Ovary (tissue), 9 donors: ENCODE data around the gene SELENOM. TPM values are rescaled to one million over a fixed set of nuclear protein-coding genes. Genes with fewer than 3 reads are reported as not detected.

Experiments used
- DNase-seq, 5 donors: peaks; one replicate each; pipeline ENCODE4 v3.0.0-alpha.2; 2019 to 2020
- H3K27ac ChIP-seq, 2 donors: fragments of 200-600 bp; one replicate each; pipeline versions ENCODE4 v1.5.1 to v1.8.0; 2019 to 2022
- H3K27me3 ChIP-seq: fragments of 200-600 bp; one replicate; pipeline ENCODE4 v1.8.0; 2022
- H3K36me3 ChIP-seq: fragments of 200-600 bp; sonication (generic); one replicate; pipeline ENCODE4 v1.5.1; 2019
- H3K4me1 ChIP-seq: one replicate; pipeline ENCODE4 v1.8.1; 2013; ENCODE audit warnings: mild to moderate bottlenecking, moderate library complexity; ENCODE audit not compliant: insufficient read depth
- H3K4me3 ChIP-seq: fragments of 200-600 bp; sonication (generic); one replicate; pipeline ENCODE4 v1.5.1; 2017
- H3K9me3 ChIP-seq, 2 donors: fragments of 200-600 bp in 1 of 2; sonication (generic) in 1 of 2; one replicate each; pipeline versions ENCODE4 v1.5.1 to v1.8.1; 2013 to 2019; ENCODE audit warnings: mild to moderate bottlenecking in 1 of 2, moderate library complexity in 1 of 2
- EP300 ChIP-seq: sonication (generic); formaldehyde crosslinking; IDR thresholded peaks from one replicate; pipeline ENCODE4 v1.6.1; 2017; ENCODE audit warnings: antibody characterized with exemption
- POLR2A ChIP-seq: fragments of 450-650 bp; IDR thresholded peaks from one replicate; pipeline ENCODE4 v1.6.1; 2017; ENCODE audit warnings: antibody characterized with exemption, mild to moderate bottlenecking, moderate library complexity
- whole genome bisulfite sequencing, 3 donors: extraction: QIAGEN DNeasy Blood & Tissue Kit in 1 of 3; methylation state at CpG; one replicate each; pipeline versions ENCODE4 v1.1.5 to v1.1.7; 2013 to 2017; 5-methylcytosine and 5-hydroxymethylcytosine counted together
- intact Hi-C, 4 donors: fragments of 100-400 bp; cut with DNase I; formaldehyde crosslinking; loops; one replicate each; pipeline versions ENCODE4 v1.11.0 to v1.15.1; 2022 to 2023
- polyA plus RNA-seq, 2 donors: library from polyadenylated mRNA; stranded (reverse); fragments of 200-250 nt in 1 of 2; fragments of 350-450 nt in 1 of 2; fragmentation: Illumina TruSeq in 1 of 2; extraction: RNeasy Lipid Tissue Mini Kit (QIAGEN cat#74804) in 1 of 2; gene quantifications; one replicate each; pipeline ENCODE4 v1.2.3, GENCODE V29; 2013 to 2014
- total RNA-seq, 7 donors: library from RNA; depleted of rRNA in 2 of 7; stranded (reverse); fragments of >200 nt in 2 of 7; fragmentation: NEBNext Ultra II Directional in 3 of 7; extraction: Animal tissue kit (Norgen Biotek cat#: 25700) in 3 of 7; gene quantifications; one replicate each; pipeline versions ENCODE4 v1.1.0 to v1.2.4, GENCODE V29; 2016 to 2023
- TF ChIP-seq, protein P1 (sequence below), 3 donors: fragments of 450-650 bp in 2 of 3; fragments of 200-600 bp in 1 of 3; IDR thresholded peaks; one replicate each; pipeline versions ENCODE4 v1.5.1 to v1.8.0; 2016 to 2022; ENCODE audit warnings: antibody characterized with exemption in 3 of 3, mild to moderate bottlenecking in 1 of 3
- donor health status: DM: no; HTN: no; CAD: no; lungs with moderate emphysema.
- donor health status: DM: no; HTN: no; CAD: no.
- donor health status: Bipolar disorder and iron deficiency.
- donor health status: DM: yes; HTN: yes; CAD: no.
- donor health status: DM: no; HTN: no; CAD: no.
- donor health status: DM: yes; HTN: yes; CAD: no.

SELENOM gene
- total and polyA plus RNA-seq, 9 donors: 25.7 to 678 (median 306) TPM

DNA sequence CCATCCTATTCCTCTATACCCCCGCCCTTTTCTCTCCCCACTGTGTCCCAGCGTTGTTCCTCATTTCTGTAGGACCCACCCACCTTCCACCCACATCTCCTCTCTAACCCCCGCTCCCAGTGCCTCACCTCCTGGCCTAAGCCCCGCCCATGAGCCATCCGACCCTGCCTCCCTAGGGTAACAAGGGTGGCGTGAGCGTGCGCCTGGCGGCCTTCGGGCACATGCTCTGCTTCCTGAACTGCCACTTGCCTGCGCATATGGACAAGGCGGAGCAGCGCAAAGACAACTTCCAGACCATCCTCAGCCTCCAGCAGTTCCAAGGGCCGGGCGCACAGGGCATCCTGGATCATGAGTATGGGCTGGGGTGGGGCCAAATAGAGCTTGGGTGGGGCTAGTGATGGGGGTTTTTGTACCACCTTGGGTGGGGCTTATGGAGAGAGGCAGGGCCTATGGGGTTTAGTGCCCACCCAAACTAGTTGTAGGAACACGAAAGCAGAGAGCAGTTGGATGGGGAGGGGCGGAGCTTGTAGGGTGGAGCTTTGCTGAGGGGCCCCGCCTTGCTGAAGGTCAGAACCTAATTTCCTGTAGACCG lies 19.9 kb upstream of the SELENOM start:
- DNase-seq: no peak
- intact Hi-C loops: no loop called here
- H3K4me3 ChIP-seq: no peak overlapping the region
- peaks cover 3% of the 10 kb centered on the region for H3K4me1 ChIP-seq
- no peak overlapping the region for H3K27ac ChIP-seq
- 64 to 71% (median 67%) methylated on average over 19 of the region's 19 CpGs for WGBS, 3 donors
- H3K9me3 ChIP-seq: no peaks in the 10 kb centered on the region
- H3K27me3 ChIP-seq: no peaks in the 10 kb centered on the region
- TF ChIP-seq EP300 (no peak), POLR2A (no peak)
- TF ChIP-seq, protein P1, sequence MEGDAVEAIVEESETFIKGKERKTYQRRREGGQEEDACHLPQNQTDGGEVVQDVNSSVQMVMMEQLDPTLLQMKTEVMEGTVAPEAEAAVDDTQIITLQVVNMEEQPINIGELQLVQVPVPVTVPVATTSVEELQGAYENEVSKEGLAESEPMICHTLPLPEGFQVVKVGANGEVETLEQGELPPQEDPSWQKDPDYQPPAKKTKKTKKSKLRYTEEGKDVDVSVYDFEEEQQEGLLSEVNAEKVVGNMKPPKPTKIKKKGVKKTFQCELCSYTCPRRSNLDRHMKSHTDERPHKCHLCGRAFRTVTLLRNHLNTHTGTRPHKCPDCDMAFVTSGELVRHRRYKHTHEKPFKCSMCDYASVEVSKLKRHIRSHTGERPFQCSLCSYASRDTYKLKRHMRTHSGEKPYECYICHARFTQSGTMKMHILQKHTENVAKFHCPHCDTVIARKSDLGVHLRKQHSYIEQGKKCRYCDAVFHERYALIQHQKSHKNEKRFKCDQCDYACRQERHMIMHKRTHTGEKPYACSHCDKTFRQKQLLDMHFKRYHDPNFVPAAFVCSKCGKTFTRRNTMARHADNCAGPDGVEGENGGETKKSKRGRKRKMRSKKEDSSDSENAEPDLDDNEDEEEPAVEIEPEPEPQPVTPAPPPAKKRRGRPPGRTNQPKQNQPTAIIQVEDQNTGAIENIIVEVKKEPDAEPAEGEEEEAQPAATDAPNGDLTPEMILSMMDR (IDR thresholded peaks at IDR 0.05): no peak
- no peaks in the 10 kb centered on the region for H3K36me3 ChIP-seq

GRCh38 chr22:31126869-31127175 lies 19.5 kb upstream of the SELENOM start:
- Histone ChIP-seq H3K27ac (no peak overlapping the region), H3K36me3 (no peaks in the 10 kb centered on the region), H3K27me3 (no peaks in the 10 kb centered on the region), H3K4me3 (no peak overlapping the region), H3K4me1 (peaks cover 3% of the 10 kb centered on the region), H3K9me3 (no peaks in the 10 kb centered on the region)
- DNase-seq: no peak
- intact Hi-C loops: no loop called here
- TF ChIP-seq, protein P1 (IDR thresholded peaks at IDR 0.05): no peak
- TF ChIP-seq EP300 (no peak), POLR2A (no peak)
- 82 to 88% (median 84%) methylated on average over 10 to 13 of the region's 13 CpGs for WGBS, 3 donors

- H3K4me1 ChIP-seq: peaks cover 3% of the 10 kb centered on the region
- H3K36me3 ChIP-seq: no peaks in the 10 kb centered on the region
- no peaks in the 10 kb centered on the region for H3K9me3 ChIP-seq
- 85 to 87% (median 85%) methylated on average over 22 of the region's 22 CpGs for WGBS, 3 donors
- no peak overlapping the region for H3K4me3 ChIP-seq
- no peak for DNase-seq
- no peaks in the 10 kb centered on the region for H3K27me3 ChIP-seq
- intact Hi-C loops: no loop called here
- H3K27ac ChIP-seq: no peak overlapping the region
- TF ChIP-seq POLR2A (no peak), EP300 (no peak)
- TF ChIP-seq, protein P1 (IDR thresholded peaks at IDR 0.05): no peak
Observed at GRCh38 chr22:31126128-31126868, 18.9 kb upstream of the SELENOM start.

DNA sequence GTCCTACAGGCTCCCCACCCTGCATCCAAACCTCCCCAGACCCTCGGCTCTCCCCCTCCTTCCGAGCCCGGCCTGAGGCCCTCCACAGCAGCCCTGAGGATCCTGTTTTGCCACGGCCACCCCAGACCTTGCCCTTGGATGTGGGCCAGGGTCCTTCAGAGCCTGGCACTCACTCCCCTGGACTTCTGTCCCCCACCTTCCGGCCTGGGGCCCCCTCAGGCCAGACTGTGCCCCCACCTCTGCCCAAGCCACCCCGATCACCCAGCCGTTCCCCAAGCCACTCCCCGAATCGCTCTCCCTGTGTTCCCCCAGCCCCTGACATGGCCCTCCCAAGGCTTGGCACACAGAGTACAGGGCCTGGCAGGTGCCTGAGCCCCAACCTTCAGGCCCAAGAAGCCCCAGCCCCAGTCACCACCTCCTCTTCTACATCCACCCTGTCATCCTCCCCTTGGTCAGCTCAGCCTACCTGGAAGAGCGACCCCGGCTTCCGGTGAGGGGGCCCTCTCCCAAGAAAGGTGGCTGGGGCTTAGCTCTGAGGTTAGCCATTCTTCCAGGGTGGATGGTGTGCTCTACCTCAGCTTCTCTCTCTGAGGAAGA lies 18.3 kb upstream of the SELENOM start:
- Histone ChIP-seq H3K9me3 (no peaks in the 10 kb centered on the region), H3K36me3 (no peaks in the 10 kb centered on the region), H3K4me1 (peaks cover 3% of the 10 kb centered on the region), H3K27me3 (no peaks in the 10 kb centered on the region), H3K27ac (no peak overlapping the region), H3K4me3 (no peak overlapping the region)
- no peak for DNase-seq
- no peak for TF ChIP-seq EP300
- TF ChIP-seq POLR2A: no peak
- TF ChIP-seq, protein P1 (IDR thresholded peaks at IDR 0.05): no peak
- WGBS, 3 donors: 76 to 88% (median 84%) methylated on average over 11 to 12 of the region's 12 CpGs
- intact Hi-C loops: no loop called here
